GM10248 (cell line): Measurements from ENCODE around the gene TMEM164.
"Not testable (repeated sequence)": the region's sequence is repeated elsewhere in the genome, so short reads cannot be mapped to it uniquely, and the experiment has no call there.

Experiments used
- CTCF ChIA-PET: fragments of 300-600 bp; sonication (Branson Sonifier 250); formaldehyde crosslinking; extraction: SDS; loops from one replicate; lab custom pipeline; 2021; ENCODE audit warnings: antibody characterized with exemption; lab: Yijun Ruan, JAX
- POLR2A ChIA-PET: fragments of 350-650 bp; sonication (Branson Sonifier 250); formaldehyde crosslinking; extraction: SDS; loops from one replicate; lab custom pipeline; 2020; ENCODE audit warnings: antibody characterized with exemption; lab: Yijun Ruan, JAX
- DNase-seq: peaks from one replicate; pipeline ENCODE4 v3.0.0; 2012; ENCODE audit errors: extremely low spot score
- CTCF ChIP-seq: IDR thresholded peaks from 2 replicates; pipeline ENCODE4 v1.5.1; 2012; ENCODE audit warnings: mild to moderate bottlenecking, low read depth; ENCODE audit errors: extremely low read depth, missing control alignments, control extremely low read depth

The TMEM164 gene

GRCh38 chrX:109966246-109966645 is 36.7 kb upstream of the TMEM164 start:
- TF ChIP-seq CTCF = no peak
- POLR2A ChIA-PET = no interaction called here
- DNase-seq = no peak
- CTCF ChIA-PET = no interaction called here

GRCh38 chrX:109967156-109967555 is 35.8 kb upstream of the TMEM164 start:
- DNase-seq = no peak
- no peak for TF ChIP-seq CTCF
- CTCF ChIA-PET = no interaction called here
- POLR2A ChIA-PET = no interaction called here

DNA sequence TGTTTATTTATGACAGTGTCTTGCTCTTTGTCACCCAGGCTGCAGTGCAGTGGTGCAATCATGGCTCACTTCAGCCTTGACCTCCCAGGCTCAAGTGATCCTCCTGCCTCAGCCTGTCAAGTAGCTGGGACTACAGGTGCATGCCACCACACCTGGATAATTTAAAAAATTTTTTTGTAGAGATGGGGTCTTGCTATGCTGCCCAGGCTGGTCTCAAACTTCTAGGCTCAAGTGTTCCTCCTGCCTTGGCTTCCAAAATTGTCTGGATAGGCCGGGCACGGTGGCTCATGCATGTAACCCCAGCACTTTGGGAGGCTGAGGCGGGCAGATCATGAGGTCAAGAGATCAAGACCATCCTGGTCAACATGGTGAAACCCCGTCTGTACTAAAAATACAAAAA is 32.1 kb upstream of the TMEM164 start:
- CTCF ChIA-PET, DNase-seq, POLR2A ChIA-PET: not testable (repeated sequence)

DNA sequence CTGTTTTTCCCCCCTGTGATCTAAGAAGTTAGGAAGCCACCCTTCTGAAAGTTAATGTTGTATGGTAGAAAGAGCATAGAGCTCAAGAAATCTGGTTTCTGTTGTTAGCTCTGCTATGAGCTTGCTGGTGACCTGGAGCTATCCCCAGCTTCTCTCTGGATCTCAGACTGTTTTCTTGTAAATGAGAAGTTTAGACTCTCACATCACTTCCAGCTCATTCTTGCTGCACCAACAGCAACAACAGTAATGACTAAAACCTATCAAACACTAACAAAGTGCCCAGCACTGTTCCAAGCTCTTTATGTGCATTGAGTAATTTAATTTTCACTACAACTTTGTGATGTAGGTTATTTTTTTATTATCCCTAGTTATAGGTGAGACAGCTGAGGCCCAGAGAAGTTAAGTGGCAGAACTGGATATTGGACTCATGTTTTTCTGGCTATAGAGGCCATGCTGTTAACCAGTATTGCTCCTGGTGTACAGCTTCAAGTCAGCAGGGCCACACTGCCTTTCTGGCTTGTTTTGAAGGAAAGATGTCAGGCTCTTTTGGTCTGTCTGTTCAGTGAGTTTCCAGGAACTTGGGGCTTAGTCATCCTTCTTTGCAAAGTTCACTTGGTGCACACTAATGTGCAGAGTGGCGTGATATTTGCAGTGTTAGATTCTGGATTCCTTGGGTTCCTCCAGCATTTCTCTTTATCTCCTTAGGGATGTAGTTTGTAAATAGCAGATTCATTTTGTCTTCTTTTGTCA is 27.8 kb upstream of the TMEM164 start:
- TF ChIP-seq CTCF = no peak
- DNase-seq = no peak
- ChIA-PET POLR2A (no interaction called here), CTCF (no interaction called here)

DNA sequence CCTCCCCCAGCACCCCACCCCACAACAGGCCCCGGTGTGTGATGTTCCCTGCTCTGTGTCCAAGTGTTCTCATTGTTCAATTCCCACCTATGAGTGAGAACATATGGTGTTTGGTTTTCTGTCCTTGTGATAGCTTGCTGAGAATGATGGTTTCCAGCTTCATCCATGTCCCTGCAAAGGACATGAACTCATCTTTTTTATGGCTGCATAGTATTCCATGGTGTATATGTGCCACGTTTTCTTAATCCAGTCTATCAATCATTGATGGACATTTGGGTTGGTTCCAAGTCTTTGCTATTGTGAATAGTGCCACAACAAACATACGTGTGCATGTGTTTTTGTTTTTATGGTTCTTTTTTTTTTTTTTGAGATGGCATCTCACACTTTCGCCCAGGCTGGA is 17.7 kb upstream of the TMEM164 start:
- POLR2A ChIA-PET, CTCF ChIA-PET, DNase-seq: not testable (repeated sequence)

DNA sequence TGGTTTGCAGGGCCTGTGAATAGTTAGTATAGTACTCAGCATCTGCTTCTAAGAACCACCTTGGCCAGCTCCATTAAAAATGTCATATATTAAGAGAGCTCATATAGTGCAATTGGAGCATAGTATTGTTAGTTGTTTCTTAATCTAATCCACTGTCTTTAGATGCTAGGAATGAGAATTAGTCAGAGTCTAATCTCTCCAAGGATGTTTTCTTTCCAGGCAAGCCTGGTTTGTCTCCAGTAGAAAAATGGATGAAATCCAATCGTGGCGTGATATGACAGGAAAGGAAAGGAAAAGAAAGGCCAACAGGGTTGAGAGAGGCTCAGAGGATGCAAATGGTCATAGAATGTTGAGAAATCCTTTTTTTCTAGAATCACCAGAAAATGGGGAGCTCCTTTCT is 15.0 kb upstream of the TMEM164 start:
- ChIA-PET POLR2A (no interaction called here), CTCF (interaction anchor here (1.1 to 1.7 kb wide), 3 partner anchors 8 to 97 kb away, joined by 4 to 5 read pairs (median 4); no protein-coding TSS in a partner anchor)
- TF ChIP-seq CTCF = no peak
- DNase-seq = no peak

- CTCF ChIA-PET = interaction anchor here (1.6 kb wide), 1 partner anchor 11 kb away, joined by 3 read pairs; no protein-coding TSS in a partner anchor
- no peak for TF ChIP-seq CTCF
- POLR2A ChIA-PET = no interaction called here
- DNase-seq = no peak
Observed at GRCh38 chrX:109990582-109991276, 12.2 kb upstream of the TMEM164 start.
